Activated CD8-positive, alpha-beta memory T cell treated with anti-CD3 and anti-CD28 coated beads, Interleukin-2, amount 50 U/mL, for 24 hours (primary cell): ENCODE results near the gene SNED1.
"Not testable (repeated sequence)": the region's sequence is repeated elsewhere in the genome, so short reads cannot be mapped to it uniquely, and the experiment has no call there.

Experiments used
- DNase-seq: peaks from one replicate; pipeline ENCODE4 v3.0.0-alpha.2; 2020; ENCODE audit errors: extremely low read depth

The SNED1 gene

DNA sequence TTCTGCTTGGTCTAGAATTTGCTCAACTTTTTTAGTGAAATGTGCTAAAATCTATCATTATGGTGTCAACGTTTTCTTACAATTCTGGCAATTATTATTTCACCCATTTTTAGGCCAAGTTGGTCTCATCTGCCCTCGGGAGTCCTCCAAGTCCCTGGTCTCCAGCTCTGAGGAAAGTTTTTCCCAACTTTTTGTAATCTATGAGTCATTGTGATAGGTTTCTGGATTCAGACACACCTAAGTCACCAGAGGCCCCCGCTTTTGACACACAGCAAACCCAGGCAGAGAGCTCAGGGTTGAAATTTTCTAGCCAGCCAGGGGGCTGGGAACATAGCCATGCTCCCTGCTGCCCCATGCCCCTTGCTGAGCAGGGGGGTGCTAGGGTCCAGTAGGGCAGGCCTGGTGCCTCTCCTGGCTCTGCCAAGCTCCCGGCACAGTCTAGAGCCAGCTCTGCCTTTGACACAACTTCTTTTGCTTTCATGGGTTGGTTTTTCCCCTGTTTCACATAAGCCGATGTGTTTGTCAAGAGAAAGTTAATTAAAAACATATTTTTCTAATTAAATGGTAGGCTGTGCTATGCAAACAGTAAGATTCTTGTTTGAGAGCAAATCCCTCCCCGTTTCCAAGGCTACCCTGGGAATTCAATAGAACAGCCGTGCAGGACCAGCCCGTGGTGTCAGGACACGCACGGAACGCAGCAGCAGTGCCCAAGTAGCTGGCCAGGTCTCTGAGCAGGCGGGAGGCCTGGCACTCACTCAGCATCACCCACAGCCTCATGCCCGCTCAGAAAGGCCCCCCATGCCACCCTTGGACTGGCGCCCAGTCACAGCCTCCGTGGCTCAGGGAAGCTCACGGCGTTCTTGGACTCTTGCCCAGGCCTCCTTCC, 25.5 kb upstream of the SNED1 start:
- DNase-seq, result no peak

GRCh38 chr2:240974771-240975572, 23.4 kb upstream of the SNED1 start:
- no peak for DNase-seq

GRCh38 chr2:240975903-240976302, 22.5 kb upstream of the SNED1 start:
- not testable (repeated sequence) for DNase-seq

DNA sequence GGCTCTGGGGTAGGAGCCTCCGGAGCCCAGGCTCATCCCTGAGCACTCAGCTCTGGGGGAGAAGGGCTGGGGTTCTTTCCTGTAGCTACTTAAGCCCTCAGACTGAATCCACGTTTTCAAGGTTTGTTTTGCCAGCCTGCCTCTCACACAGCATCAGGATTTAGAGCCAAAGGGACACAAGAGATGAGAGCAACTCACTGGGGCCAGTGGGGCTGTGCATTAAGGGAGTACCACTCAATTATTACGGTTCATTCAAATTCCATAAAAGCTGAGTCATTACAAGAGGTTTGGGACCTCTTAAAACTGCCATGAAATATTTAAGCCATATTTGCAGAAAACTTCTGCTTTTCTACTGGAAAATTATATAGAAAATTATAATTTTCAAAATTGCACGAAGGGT, 17.1 kb upstream of the SNED1 start:
- no peak for DNase-seq

GRCh38 chr2:240981871-240982800, 16.3 kb upstream of the SNED1 start:
- no peak for DNase-seq

GRCh38 chr2:240982821-240983281, 15.6 kb upstream of the SNED1 start:
- no peak for DNase-seq

- no peak for DNase-seq
Measured at GRCh38 chr2:240983361-240983995, 14.9 kb upstream of the SNED1 start.

- DNase-seq, result no peak
Measured at GRCh38 chr2:240983996-240984498, 14.4 kb upstream of the SNED1 start.

GRCh38 chr2:240985881-240986786, 12.3 kb upstream of the SNED1 start:
- DNase-seq, result no peak

DNA sequence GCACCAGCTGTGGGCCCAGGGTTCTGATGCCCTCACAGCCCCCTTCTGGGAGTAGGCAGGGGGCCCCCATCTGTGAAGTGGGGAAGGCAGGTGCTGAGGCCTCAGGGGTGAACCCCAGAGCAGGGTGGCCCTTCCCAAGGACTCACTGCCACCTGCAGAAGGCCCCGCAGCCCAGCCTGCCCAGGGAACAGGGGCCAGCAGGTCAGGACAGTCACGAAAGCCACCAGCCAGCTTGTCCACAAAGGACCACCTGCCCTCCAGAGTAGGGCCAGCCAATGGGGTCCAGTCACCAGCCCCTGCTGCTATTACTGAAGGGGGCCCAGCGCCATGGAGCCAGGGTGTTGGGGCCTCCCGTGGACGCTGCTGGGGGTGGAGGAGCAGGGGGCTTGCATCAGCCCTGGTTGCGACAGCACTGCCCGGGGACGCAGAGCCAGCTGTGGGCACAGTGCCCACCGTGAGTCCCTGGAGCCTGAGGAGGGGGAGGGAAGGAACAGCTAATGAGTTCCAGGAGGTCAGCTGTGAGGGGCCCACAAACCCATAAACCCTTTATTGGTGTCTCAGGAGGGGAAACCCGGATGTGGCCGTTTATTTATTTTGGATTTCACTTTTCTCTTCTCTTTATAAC, 11.5 kb upstream of the SNED1 start:
- no peak for DNase-seq

DNA sequence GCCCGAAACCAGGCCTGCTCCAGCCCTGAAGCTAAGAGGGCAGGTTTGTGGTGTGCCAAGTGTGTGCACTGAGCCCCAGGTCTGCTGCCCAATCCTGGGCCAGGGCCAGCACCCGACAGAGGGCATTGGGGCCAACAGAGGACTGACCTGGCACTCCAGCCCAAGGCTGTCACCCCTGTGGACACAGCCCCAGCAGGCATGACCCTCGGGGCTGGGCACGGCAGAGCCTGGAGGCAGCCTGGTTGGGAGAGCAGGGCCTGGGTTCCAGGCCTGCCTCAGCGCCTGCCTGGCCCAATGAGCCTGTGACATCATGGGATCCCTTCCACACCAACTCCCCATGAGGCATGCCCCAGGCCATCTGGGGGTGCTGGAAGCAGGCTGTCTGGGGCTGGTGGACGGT, 10.8 kb upstream of the SNED1 start:
- DNase-seq, result no peak

- DNase-seq, result no peak
Measured at GRCh38 chr2:240988146-240988545, 10.3 kb upstream of the SNED1 start.

GRCh38 chr2:240988571-240989271, 9.7 kb upstream of the SNED1 start:
- no peak for DNase-seq

GRCh38 chr2:240989451-240990265, 8.8 kb upstream of the SNED1 start:
- no peak for DNase-seq

GRCh38 chr2:240990266-240990529, 8.2 kb upstream of the SNED1 start:
- no peak for DNase-seq

DNA sequence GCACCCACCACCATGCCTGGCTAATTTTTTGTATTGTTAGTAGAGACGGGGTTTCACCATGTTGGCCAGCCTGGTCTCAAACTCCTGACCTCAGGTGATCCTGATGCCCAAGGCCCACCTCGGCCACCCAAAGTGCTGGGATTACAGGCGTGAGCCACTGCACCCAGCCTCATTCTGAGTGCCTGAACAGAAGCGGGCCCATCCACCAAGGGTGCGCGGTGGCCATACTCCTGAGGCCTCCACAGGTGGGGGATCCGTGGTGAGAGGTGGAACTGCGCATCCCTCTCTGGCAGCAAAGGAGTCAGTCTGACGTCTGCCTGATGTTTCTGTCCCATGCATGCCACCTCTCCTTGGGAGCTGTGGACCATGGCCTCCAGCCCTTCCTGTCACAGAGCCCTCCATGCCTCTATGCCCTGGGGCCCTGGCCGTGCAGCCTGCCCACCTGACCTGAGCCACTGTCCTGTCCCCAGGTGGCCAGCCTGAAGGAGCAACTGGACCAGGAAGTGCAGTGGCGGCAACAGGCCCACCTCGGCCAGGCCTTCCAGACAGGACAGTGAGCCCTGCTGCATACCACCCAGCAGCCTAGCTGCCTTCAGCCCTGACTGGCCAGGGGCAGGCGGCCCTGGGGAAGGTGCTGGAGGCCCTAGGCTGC, 7.6 kb upstream of the SNED1 start:
- DNase-seq, result no peak

- no peak for DNase-seq
Measured at GRCh38 chr2:240991378-240992263, 6.8 kb upstream of the SNED1 start.
